Activated T-helper 1 cell treated with anti-CD3 and anti-CD28 coated beads, Interleukin-12 subunit alpha, Interleukin-12 subunit beta, Interleukin-2, Interleukin-4 antibody, amounts not matched to agents 30 ng/mL and 10 ng/mL and 1 ng/mL, durations not matched to agents 14 hours and 24 hours and 36 hours (primary cell): Measurements from ENCODE around the gene ZNF728. TPM values are rescaled to one million over a fixed set of nuclear protein-coding genes. Genes with fewer than 3 reads are reported as not detected.

Experiments used
- total RNA-seq: library from RNA; stranded (reverse); gene quantifications from 2 replicates; pipeline ENCODE4 v1.2.3, GENCODE V29; 2022

ZNF728 gene
- total RNA-seq, 1 donor from 2014 or later: not detected

Other genes starting within 250 kb of the ZNF728 start
- gene ZNF99, start 219.0 kb downstream of the ZNF728 start, total RNA-seq: not detected in 2 replicates
- gene ZNF723, start 170.9 kb downstream of the ZNF728 start, total RNA-seq: not detected in 2 replicates
- gene ZNF730, start 113.8 kb upstream of the ZNF728 start, total RNA-seq: 0.21 and 0.32 TPM in 2 replicates
- 12.1 and 14.1 TPM in 2 replicates for gene ZNF724, start 247.2 kb upstream of the ZNF728 start, total RNA-seq